ENCODE data around the gene AEN.
"Not testable (repeated sequence)": the region's sequence is repeated elsewhere in the genome, so short reads cannot be mapped to it uniquely, and the experiment has no call there.

AEN gene

DNA sequence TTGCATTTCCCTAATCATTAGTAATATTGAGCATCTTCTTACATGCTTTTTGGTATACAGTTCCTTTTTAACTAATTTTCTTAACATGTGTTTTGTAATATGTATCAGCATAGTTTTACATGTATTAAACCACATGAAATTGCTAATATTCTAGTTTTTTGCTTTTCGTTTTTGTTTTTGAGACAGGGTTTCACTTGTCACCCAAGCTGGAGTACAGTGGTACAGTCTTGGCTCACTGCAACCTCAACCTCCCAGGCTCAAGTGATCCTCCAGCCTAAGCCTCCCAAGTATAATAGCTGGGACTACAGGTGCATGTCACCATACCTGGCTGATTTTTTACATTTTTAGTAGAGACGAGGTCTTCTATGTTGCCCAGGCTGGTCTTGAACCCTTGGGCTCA, 13.3 kb downstream of the AEN start:
- DNase-seq: no peak

DNA sequence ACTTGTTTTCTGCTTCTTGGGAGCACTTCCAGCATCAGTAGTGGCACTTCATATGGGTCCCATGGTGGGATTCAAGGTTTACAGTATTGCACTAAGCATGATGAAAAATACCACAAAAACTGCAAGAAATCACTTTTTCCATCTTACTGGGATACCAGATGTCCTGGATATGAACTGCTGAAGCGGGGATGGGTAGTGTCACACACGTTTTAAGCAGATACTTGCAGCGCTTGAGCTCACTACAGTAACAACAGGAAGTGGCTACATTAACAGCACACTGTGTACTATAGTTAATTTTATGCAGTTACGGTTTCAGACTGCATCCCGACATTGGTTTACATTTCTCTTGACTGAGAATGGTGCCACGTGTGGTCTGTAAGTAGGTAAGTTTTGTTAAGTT, 14.2 kb downstream of the AEN start:
- no peak for DNase-seq

DNA sequence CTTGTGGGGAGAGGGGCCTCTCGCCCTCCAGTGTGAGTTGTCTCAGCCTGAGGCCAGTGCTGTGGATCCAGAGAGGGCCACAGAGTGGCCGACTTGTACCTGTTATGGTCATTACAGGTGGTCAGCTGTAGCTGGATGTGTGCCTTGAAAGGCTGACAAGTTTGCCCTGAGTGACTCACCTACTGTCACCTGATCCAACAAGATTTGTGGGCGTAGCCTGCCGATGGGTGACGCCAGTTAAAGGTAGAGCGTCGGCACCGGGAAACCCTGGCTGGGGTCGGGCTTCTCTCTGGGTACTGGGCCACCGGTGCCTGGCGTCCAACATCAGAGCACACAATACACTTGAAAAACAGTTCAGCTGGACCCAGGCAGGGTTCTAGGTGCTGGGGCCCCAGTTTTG, 14.9 kb downstream of the AEN start:
- DNase-seq: no peak

DNA sequence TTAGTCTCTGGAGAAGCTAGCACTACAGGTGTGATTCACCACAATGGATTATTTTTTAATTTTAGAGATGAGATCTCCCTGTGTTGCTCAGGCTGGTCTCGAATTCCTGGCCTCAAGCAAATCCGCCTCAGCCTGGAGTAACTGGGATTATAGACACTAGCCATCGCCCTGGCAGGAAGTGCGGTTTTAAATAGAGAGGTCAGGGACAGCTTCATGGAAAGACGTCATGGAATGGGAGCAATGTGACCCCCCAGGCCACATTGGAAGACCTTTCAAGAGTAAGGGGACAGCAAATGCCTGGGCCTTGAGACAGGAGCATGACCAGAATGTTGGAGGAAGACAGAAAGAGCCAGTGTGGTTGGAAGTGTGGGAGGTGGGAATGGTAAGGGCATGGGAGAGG, 15.5 kb downstream of the AEN start:
- DNase-seq: no peak

DNA sequence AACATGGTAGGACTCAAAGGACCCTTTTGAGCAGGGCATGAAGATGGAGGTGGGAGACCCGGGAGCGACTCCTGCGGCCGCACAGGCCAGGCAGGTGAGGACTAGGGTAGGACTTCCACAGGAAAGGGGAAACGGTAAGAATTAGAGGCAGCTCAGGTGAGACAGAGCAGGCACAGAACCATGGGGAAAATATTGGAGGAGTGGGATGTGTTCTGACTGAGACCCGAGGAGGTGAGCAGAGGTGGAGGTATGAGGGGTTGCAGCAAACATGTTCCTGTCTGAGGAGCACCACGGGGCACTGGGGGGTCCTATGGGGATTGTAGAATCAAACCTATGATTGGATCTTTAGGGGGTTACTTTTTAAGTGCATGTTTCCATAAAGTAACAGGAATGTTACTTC, 16.3 kb downstream of the AEN start:
- DNase-seq: no peak

DNA sequence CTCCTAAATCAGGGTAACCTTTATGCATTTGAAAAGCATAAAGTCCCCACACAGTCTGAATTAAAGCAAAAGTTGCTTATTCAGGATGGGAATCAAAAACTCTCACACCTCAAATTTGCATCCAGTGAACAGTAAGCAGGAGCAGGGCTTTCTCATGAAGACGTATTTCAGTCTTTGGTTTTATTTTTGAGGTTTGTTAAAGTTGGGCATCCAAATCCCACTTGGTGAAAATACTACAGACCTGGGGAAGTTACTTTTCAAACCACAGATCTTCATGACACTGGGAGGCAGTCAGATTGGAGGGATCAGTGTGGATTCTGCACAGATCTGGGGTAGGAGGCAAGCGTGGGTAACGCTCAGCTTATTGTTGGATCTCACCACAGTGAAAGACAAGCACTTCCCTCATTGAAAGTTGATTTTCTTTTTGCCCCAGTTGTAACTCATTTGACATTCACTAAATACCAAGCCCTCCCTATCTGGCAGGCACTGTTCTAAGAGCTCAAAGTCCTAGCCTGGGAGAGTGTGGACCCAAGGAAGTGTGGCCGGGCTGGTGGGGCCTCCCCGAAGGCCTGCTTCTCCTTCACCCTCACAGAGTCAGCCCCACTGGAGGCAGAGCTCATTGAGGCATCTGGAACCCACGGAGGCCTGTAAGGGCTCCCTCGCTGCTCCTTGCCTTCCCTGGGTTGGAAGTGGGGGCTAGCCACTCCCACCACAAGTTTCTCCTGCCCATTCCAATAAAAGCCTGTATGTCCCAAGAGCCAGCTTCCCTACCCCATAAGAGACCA, 16.9 kb downstream of the AEN start:
- DNase-seq: no peak

DNA sequence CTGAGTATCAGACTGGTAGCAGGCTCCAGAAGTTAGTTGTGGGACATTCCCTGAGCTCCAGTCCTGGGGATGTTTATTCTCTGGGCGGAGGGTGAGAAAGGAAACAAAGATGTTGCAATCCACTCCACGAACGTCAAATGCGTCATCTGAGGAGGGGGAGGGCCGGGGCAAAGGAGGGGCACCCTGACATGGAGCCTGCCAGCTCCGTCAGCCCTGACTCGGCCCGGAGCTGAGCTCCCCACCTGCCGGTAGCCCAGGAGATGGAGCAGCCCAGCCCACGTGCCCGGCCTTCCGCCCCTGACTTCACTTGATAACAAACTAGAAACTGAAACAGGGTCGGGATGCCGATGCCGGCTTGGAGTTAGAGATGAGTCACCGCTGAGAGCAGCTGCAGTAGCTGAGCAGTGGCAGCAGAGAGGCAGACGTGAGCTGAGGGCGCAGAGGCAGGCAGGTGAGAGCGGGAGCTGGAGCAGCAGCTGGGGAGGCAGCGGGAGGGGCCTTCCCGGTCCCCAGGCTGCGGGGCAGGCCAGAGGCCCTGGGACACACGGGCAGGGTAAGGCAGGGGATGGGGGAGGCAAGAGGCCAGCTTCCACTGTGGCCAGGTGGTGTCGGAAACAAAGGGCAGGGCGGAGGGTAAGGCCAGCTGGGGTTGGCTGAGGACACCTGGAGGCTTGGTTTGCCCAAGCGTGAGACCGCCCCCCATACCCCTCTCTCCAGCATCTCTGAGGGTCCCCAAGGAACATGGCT, 17.7 kb downstream of the AEN start, which contains the start of gene ISG20:
ISG20 (plus strand) TSS at position 391 of the 747 bp plus-strand sequence; CDS start at position 742, 351 bp downstream.
- peak; percentile 42 to 63 for DNase-seq

DNA sequence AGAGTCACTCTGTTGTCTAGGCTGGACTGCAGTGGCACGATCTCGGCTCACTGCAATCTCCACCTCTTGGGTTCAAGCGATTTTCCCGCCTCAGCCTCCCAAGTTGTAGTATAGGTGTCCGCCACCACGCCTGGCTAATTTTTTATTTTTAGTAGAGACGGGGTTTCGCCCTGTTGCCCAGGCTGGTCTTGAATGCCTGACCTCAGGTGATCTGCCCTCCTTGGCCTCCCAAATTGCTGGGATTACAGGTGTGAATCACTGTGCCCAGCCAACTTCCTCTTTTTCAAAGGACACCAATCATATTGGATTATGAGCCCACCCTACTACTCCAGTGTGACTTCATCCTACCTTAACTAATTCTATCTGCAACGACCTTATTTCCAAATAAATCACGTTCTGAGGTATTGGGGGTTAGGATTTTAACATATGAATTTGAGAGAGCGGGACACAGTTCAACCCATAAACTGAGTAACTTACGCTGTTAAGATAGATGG, 20.9 kb downstream of the AEN start:
- no peak for DNase-seq

DNA sequence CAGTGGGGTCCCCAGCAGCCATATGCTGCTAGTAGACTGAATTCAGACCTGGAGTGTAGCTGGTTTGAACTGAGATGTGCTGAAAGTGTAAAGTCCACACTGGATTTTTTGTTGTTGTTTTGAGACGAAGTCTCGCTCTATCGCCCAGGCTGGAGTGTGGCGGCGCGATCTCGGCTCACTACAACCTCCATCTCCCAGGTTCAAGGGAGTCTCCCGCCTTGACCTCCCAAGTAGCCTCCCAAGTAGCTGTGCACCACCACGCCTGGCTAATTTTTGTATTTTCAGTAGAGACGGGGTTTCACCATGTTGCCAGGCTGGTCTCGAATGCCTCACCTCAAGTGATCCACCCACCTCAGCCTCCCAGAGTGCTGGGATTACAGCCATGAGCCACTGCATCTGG, 21.4 kb downstream of the AEN start:
- DNase-seq: not testable (repeated sequence)

DNA sequence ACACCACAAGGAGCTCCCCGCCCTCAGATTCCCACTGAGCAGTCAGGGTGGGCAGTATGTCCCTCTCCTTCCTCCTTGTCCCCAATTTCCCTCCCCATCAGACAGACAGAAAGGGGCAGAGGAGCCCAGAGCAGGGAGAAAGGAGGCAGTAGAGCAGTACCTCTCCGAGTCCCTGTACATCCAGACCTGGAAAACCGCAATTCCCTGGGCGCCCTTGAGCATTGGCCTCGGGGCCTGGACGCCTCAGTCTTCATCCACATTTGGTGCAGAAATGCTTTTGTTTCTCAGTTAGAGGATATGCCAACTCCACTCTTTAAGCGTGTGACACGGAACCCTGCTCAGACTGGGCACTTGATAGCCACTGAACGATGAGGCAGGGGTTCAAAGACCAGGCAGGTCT, 23.6 kb downstream of the AEN start:
- no peak for DNase-seq

DNA sequence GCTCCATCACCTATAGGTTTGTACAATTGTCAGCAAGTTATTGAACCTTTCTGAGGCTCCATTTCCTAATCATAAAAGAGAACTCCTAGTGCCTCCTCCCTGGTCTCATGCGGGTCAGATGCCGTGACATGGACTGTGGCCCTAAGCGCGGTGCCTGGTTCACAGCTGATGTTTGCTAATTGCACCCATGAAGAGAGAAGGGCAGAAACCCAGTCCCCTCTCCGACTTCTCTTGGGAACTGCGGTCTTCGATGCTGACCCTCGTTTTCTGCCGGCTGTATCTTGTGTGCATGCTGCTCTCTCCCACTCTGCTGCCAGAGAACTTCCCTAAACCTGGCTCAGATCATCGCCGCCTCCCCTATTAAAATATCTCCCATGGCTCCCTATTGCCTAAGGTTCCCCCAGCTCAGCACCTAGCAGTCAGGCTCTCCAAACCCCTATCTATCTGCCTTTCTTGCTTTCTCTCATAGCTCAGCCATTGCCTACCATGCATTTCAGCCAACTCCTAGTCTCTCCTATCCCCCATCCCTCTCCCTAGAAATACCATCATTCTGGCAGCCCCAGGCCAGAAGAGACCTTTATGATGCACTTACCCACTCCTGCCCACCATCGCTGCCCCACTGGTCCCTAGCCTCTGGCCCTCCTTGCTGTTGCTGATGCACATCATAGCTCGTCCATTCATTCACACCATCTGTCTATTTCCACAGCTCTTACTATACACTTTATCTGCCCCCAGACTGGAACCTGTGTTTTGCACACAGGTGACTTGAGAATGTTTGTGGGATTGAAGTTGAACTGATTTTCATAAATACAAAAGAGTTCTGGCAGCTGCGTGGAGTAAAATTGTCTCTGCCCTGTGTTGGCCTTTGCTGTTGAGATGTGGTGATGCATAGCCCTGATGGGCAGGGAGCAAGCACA, 24.3 kb downstream of the AEN start:
- DNase-seq: no peak

DNA sequence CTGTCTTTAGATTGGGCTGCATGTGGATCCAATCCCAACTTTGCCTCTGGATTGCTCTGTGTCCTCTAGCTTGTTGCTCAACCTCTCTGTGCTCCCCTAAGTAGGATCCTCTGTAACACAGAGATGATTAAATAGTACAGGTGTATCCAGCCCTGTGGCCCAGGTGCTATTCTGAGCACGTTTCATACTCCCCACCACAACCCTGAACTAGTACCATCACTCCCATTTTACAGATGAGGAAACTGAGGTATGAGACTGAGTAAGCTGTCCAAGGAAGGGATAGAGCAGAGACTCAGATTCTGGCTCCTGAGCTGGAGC, 24.9 kb downstream of the AEN start:
- no peak for DNase-seq

DNA sequence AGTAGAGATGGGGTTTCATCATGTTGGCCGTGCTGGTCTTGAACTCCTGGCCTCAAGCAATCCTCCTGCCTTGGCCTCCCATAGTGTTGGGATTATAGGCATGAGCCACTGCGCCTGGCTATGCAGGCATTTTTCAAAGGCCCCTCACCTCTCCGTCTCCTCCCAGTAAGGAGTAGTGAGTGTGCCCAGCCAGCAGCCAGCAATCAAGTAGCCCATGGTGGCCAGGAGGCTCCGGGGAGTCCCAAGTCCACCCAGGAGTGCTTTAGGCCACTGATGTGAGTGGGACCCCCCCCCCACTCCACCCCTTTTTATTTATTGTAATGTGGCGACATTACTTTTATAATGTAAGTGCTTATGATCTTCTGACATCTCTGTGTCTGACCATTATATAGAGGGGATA, 25.8 kb downstream of the AEN start:
- no peak for DNase-seq

DNA sequence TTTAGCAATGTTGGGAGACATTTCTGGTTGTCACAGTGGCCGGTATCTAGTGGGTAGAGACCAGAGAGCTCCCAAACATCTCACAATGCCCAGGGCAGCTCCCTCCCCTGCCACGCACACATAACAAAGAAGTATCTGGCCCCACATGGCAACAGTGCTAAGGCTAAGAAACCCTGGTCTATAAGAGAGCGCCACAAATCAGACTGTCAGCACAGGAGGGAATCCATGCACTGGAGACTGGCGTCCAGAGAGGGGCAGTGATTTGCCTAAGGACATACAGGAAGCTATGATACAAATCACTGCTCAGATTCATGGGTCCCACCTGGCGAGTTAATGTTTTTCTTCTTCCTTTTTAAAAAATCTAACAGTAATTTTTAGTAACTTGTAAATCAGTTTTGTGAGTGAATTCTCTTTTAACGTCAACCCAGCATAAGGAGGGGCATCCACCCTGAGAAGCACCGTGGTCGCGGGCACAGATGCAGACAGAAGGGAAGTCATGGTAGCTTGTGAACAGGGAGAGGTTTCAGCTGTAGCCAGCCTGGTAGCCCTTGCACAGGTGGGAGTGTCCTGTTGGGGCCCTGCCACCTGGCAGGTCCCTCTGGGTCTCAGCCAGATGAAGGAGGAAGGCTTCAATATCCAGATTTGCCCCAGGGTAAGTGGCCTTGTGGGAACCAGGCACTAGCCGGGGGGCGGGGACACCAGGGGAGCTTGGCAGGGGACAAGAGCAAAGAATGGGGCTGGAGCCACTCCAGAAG, 26.4 kb downstream of the AEN start:
- peak; percentile 17 to 25 for DNase-seq

DNA sequence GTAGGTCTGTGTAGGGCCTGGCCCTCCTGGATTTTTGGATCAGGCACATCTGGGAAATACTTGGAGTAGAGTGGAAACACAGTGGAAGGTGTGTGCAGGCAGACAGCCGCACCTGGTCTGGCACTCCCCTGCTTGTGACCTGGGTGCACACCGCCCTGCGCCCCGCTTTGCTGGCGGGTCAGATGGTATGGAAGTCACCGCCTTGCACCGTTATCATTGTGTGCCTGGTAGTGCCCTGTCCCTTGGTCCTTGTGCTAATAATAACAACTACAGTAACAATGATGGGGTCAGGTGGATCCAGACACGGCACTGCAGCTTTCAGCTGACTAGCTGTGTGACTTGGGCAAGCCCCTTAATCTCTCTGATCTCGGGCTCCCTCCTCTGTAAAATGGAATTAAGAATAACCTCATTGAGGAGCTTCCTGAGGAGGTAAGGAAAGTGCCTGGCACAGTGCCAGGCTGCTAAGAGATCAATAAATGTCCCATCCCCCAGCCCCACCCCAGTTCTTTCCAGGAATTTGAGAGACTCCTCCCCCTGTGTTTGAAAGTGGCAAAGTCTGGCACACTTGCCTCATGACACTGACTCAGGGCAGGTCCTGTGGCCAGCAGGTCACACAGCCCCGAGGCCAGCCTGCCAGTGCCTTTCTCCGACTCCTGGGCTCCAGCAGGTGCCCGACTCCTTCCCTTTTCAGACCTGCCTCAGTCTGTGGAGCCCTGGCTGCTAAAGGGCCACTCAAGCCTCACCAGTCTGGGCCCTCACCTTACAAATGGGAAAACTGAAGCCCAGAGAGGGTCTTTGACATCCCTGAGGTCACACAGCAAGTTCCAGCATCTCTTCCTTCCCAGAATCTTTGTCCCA, 27.4 kb downstream of the AEN start:
- DNase-seq: no peak

DNA sequence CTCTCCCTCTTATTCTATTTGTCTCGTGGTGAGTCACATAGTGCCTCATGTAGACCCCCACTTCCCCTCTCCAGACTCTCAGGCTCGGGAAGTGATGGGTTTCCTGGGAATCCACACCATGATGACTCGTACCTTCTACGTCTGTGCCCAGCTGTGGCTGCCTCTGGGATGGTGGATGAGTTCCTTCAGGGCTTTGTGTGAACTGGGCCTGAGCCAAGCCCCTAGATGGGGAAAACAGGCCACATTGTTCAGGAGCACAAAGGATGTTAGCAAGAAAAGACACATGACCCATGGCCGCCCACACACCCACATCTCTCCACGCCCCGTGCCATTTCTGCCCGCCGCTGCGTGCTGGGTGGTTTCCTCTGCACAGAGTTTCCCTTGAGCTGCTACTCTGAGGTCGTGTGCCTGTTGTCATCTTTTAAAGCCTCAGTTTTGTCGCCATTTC, 28.2 kb downstream of the AEN start:
- DNase-seq: no peak

DNA sequence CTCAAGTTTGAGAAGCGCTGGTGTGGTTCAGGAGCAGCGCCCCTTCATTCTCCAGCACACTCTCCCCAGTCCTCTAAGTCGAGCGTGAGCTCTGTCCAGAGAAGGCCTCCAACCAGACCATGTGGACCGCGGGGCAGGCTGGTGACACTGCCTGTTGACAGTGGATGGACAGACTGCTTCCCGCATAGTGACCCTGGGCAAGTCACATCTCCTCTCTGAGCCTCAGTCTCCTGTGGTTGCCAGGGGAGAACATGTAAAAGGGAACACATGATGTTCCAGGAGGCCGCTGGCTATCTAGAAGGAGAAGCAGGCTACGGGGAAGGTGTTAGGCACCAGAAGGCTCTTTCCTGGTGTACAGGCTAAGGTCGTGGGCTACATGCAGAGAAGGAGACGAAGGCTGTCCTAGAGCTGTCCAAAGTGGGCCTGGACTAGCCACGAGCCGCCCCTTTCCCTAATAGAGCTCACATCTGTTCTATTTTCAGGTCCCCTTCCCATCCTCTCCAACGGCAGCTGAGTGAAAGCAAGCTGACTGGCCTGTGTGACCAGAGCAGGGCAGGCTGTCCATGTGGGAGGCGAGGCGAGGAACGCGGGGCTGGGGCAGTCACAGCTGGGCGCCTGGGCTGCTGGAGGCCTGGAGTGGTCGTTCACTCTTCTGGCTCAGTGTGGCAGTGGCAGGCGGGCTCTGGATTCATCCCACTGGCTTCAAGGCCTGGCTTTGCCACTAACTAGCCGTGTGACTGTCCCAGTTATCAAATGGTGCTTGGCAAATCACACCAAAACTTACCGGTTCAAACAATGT, 28.8 kb downstream of the AEN start:
- DNase-seq: no peak

DNA sequence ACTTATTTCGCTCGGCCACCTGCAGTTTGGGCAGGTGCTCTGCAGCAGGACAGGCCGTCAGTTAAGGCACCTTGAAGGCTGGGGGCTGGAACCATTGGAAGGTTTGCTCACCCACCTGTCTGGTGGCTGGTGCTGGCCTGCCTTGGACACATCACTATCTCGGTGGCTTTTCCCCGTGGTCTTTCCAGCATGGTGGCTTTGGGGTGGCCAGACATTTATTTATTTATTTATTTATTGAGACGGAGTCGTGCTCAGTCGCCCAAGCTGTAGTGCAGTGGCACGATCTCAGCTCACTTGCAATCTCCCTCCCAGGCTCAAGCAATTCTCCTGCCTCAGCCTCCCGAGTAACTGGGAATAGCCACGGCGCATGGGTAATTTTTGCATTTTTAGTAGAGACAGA, 29.4 kb downstream of the AEN start:
- no peak for DNase-seq

DNA sequence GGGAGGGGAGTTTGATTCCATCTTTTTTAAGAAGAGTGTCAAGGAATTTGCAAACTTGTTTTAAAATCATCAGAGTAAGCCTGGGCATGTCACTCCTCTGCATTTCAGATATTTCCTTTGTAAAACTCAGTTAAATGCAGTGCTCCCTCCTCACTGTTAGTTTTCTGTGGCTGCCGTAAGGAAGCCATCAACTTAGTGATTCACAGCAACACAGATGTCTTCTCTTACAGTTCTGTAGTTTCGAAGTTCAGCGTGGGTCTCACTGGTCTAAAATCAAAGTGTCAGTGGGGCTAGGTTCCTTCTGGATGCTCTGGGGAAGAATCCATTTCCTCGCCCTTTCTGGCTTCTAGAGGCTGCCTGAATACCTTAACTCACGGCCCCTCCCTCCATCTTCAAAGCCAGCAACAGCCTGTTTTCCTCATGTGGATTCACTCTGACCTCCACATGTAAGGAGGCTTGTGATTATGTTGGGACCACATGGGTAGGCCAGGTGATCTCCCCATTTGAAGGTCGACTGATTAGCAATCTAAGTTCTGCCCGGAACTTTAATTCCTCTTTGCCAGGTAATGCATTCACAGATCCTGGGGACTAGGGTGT, 30.1 kb downstream of the AEN start:
- DNase-seq: no peak

DNA sequence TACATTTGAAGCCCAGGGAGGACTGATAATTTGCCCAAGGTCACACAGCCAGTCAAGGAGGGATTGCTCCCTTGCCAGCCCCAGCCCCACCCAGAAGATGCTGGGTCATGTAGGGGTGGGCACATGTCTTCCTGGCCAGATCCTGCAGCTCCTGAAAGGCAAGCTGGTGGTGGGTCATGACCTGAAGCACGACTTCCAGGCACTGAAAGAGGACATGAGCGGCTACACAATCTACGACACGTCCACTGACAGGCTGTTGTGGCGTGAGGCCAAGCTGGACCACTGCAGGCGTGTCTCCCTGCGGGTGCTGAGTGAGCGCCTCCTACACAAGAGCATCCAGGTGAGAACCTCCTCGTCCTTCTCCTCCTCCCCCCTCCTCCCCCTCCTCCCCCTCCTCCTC, 30.8 kb downstream of the AEN start:
- DNase-seq: no peak
